ENCODE measurements around the gene GAPT.
A peak's percentile ranks its signal among the peaks of the same experiment; 100 is the strongest.
"Not testable (repeated sequence)": the region's sequence is repeated elsewhere in the genome, so short reads cannot be mapped to it uniquely, and the experiment has no call there.

Gene GAPT

DNA sequence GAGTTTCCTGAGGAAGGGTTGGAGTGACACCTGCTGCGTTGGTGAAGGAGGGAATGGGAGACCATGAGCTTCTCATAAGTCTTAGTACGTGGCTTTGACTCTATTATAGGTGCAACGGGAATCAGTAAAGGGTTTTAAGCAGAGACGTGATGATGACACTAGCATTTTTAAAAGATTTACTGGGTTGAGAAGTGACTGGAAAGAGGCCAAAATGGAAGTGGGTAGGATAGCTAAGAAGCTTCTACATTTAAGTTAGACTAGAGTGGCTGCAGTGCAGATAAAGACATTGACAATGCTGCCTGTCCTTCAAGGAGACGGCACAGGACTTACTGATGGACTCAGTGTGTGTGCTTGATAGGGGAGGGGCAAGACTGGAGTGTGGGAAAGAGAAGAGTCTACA is 6.2 kb downstream of the GAPT start:
- in situ Hi-C loops (cut with MboI; ENCODE audit: low pct_unique_long_range_greater_than_20kb, low sequenced_read_pairs) = loop anchor here (25.0 kb wide), 1 partner anchor 340 kb away; no protein-coding TSS in a partner anchor

DNA sequence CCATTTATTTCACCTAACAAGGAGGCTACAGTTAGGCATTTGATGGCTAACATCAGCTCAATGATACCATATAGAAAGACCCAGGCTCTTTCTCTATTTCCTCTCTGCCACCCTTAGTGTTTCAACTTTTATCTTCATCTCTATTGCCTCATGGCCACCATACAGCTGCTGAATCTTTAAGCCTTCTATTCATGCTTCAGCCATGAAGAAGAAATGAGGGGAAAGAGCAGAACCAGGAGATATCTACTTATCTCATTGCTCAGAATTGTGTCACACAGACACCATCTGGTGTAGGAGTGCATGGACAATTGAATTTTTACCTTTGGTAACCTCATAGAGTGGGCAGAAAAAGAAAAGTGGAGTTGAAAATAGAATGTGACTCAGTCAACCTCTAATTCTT is 6.7 kb downstream of the GAPT start:
- DNase-seq = no peak
- in situ Hi-C loops (cut with MboI; ENCODE audit: low pct_unique_long_range_greater_than_20kb, low sequenced_read_pairs) = loop anchor here (25.0 kb wide), 1 partner anchor 339 kb away; no protein-coding TSS in a partner anchor

More for the DNA sequence above, 6.2 kb downstream of the GAPT start:
- DNase-seq = no peak

DNA sequence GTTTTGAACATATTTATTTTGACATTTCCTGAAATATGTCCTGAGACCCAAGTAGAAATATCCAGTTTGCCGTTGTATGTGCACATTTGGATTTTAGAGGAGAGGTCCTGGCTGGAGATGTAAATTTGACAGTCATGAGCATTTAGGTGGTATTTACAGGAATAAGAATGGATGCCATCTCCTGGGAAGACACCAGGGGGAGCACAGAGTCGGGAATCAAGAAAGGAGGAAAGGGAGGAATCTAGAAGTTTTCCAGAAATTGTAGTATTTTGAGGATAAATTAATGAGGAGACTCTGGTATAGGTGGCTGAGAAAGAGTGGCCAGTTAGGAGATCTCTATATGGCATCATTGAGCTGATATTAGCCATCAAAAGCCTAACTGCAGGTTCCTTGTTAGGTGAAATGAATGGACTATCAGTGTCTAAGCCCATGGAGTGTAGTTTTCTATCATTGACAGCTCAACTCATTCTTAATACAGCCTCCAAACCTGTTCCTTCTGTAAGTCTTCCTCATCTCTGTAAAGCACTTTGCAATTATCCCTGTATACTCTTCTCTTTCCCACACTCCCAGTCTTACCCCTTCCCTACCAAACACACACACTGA is 7.2 kb downstream of the GAPT start:
- peak; percentile 50 for DNase-seq
- in situ Hi-C loops (cut with MboI; ENCODE audit: low pct_unique_long_range_greater_than_20kb, low sequenced_read_pairs) = loop anchor here (25.0 kb wide), 1 partner anchor 339 kb away; no protein-coding TSS in a partner anchor

DNA sequence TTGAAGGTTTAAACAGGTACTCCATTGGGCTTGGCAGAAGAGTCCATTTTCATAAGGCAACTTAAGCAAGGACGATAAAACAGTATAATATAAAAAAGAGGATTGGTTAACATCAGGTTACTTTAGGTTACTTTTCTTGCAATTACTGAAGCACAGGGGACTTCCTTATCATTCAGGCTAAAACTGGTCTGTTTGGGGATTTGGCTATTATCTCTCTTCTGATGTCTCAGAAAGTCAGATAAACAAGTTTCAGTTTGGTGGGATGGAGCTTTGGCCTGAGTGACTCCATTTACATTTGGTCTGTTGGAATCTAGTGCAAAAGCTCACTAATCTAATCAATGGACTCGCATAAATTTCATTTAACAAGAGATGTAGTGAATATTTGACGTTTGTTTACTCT is 8.0 kb downstream of the GAPT start:
- DNase-seq = no peak
- in situ Hi-C loops (cut with MboI; ENCODE audit: low pct_unique_long_range_greater_than_20kb, low sequenced_read_pairs) = loop anchor here (25.0 kb wide), 1 partner anchor 338 kb away; no protein-coding TSS in a partner anchor

DNA sequence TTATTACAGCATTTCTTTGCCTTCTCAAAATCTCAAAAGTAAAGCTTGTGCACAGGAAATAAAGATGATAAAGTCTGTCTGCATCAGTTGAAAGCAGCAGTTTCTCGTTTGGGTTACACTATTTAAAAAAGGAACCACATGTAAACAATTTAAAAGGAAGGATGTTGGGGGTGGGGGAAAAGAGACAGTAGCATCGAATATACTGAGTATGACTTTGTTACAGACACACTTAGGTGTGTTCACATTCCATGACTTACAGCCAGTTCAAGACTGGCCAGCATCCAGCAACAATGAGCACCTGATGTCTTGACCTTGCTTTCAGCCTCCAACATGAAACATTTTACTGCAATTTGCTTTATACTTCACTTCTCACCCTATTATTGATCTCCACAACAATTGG is 8.7 kb downstream of the GAPT start:
- in situ Hi-C loops (cut with MboI; ENCODE audit: low pct_unique_long_range_greater_than_20kb, low sequenced_read_pairs) = loop anchor here (25.0 kb wide), 1 partner anchor 337 kb away; no protein-coding TSS in a partner anchor
- peak; percentile 50 for DNase-seq

DNA sequence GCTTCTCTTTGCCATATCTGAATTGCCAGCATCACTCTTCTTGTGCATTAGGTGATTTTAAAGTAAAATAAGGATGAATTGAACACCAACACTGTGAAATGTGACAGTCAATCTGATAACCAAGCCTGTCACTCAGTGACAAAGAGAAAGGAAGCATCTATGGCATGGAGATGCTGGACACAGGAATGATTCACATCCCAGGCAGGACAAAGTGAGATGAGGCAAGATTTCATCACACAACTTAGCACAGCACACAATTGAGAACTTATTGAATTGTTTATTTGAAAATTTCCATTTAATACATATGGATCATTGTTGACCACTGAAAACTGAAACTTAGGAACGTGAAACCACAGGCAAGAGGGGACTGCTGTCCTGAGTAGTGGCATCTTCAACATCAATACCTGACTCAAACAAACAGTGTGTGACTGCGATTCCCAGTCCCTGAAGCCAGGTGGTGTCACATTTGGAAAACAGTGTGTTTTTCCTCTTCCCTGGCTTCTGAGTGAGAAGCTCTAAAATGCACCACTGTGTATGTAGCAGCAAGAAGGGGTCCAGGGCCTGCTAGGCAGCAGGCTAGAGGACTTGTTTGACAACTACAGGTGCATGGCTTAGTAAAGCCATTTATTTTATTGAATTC is 10.7 kb downstream of the GAPT start:
- DNase-seq = no peak
- in situ Hi-C loops (cut with MboI; ENCODE audit: low pct_unique_long_range_greater_than_20kb, low sequenced_read_pairs) = no loop called here

DNA sequence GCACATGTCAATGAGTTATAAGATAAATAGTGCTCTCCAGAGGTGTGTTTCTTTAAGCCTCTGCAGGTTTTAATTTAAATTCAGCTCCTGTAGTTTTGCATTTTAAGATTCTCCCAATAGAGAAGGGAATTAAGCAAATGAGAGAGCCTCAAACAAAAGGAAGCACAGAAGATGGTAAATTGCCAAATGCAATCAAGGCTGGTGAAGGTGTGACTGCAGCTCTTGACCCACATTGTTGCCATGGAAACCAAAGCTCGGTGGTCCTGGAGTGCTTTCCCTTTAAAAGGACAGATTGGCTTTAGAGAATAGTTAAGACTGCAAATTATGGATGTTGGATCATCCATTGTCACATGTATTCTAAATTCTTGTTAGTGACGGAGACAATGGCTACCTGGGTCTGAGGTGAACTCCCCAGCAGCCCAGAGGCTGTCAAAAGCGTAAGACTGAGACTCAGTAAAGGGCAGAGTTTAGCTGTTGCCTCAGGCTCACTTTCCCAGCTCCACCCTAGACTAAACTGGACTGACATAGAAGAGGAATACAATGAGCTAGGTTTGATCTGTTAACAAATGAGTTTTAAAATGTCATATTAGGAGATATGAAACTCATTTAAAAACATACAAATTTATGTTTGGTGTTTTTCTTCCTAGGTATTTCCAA is 12.3 kb downstream of the GAPT start:
- no peak for DNase-seq
- in situ Hi-C loops (cut with MboI; ENCODE audit: low pct_unique_long_range_greater_than_20kb, low sequenced_read_pairs) = no loop called here

DNA sequence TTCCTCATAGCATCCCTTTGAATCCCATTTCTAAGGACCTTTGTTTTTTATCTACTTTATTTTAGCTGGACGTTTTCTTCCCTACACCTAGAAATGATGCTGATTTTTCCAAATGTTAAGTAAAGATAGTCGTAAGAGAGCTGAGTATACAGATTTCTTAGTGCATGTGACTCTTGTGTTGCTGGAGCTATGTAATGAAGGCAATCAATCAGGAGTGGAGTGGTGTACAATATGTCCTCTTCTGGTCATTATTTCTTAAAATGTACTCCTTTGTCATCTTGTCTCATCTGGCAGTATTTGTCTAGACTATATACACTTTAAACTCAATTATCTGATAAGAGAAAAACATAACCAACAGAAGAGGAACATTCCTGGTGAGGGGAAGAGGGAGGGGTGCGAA is 13.5 kb downstream of the GAPT start:
- in situ Hi-C loops (cut with MboI; ENCODE audit: low pct_unique_long_range_greater_than_20kb, low sequenced_read_pairs) = no loop called here
- DNase-seq = no peak

DNA sequence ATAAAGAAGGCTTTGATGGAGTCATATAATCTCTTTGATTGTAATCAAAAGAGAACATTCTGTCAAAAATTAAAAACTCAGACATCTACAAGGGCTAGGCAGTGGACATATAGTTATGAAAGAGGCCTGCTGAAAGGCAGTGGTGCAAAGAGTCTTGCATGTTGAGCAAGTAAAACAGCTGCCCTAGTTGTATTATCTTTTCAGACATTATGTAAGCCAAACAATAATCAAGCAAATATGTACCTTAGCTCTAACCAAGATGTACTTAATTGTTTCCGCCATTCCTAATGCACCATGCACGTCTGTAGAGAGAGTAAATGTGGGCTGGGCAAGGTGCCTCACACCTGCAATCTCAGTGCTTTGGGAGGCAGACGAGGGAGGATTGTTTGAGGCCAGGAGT is 14.3 kb downstream of the GAPT start:
- DNase-seq = no peak
- in situ Hi-C loops (cut with MboI; ENCODE audit: low pct_unique_long_range_greater_than_20kb, low sequenced_read_pairs) = no loop called here

DNA sequence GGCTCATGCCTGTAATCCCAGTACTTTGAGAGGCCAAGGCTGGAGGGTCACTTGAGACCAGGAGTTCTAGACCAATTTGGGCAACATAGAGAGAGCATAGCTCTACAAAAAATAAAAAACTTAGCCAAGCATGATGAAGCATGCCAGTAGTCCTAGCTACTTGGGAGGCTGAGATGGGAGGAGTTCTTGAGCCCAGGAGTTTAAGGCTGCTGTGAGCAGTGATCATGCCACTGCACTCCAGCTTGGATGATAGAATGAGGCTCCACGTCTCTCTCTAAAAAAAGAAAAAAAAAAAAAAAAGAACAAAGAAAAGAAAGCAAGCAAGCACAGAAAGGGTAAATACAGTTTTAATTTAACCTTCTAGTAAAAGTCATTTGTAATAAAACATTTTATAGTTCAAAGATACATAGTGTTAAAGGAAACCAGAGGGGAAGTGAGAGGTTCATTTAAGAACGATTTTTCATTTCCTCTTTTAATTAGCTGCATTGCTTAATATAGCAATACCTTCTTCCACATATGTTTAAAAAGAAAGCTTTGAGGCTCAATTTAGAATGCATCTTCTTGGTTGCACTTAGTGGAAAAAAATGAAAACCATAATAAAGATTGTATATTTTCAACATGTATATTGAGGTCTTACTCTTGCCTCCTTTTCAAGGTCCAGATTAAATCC is 14.9 kb downstream of the GAPT start:
- peak; percentile 20 for DNase-seq
- in situ Hi-C loops (cut with MboI; ENCODE audit: low pct_unique_long_range_greater_than_20kb, low sequenced_read_pairs) = no loop called here

DNA sequence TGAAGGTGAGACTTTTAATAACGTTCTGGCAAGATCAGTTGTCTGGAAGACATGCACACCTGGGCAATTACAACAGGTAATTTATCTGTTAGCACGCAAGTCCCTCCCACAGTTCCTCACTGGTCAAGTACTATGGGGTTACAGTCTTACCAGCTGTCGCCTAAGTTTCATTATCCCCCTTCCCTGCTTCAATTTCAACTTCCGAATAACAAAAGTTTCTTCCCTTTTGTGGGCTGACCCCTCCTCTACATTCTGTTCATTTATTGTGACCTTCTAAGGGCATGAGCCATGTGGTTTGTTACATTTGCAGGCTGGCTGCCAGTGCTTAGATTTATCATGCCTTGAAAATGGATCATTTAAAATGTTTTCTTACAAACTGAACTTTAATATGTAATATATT is 16.5 kb downstream of the GAPT start:
- DNase-seq = peak; percentile 64
- in situ Hi-C loops (cut with MboI; ENCODE audit: low pct_unique_long_range_greater_than_20kb, low sequenced_read_pairs) = no loop called here

DNA sequence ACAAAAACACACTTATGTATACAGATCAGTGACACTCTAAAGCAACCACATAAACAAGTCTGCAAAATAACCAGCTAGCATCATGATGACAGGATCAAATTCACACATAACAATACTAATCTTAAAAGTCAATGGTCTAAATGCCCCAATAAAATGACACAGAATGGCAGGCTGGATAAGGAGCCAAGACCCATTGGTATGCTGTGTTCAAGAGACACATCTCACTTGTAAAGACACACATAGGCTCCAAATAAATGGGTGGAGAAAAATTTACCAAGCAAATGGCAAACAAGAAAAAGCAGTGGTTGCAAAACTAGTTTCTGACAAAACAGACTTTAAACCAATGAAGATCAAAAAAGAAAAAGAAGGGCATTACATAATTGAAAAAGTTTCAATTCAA is 26.0 kb downstream of the GAPT start:
- in situ Hi-C loops (cut with MboI; ENCODE audit: low pct_unique_long_range_greater_than_20kb, low sequenced_read_pairs) = no loop called here
- DNase-seq = no peak

DNA sequence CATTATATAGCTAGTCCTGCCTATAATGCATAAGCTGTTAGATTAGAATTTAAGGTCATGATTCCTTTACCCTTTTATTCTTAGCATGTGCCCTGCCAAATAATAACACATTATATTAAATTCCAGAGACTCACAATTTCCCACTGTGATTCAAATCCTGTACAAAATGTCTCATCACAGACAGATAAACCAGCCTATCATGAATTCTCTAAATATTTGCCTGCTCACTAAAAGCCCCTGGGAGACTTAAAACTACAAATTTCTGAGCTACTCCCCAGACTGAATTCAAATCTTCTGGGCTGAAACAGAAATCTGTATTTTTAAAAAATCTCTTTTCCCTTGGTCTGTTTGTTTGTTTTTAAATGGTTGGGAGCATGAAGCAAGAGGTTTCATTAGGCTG is 32.7 kb downstream of the GAPT start:
- no peak for DNase-seq
- in situ Hi-C loops (cut with MboI; ENCODE audit: low pct_unique_long_range_greater_than_20kb, low sequenced_read_pairs) = no loop called here

DNA sequence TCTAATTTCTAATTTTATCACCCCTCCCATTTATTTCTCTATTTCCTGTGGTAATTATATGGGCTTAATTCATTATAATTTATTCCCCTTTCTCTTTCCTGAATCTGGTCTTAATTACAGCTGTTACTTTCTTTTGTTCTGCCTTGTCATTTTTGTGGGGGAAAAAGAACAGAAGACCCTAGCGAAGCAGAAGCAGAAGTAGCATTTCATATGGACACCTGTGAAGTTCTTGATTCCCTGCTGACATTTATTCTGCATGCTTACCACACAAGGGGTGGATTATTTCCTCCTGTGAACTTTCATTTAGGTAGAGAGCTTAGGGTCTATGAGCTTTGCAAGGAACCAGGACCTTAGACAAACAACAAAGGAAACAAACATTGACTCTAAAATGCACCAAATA is 33.3 kb downstream of the GAPT start:
- in situ Hi-C loops (cut with MboI; ENCODE audit: low pct_unique_long_range_greater_than_20kb, low sequenced_read_pairs) = no loop called here
- no peak for DNase-seq

DNA sequence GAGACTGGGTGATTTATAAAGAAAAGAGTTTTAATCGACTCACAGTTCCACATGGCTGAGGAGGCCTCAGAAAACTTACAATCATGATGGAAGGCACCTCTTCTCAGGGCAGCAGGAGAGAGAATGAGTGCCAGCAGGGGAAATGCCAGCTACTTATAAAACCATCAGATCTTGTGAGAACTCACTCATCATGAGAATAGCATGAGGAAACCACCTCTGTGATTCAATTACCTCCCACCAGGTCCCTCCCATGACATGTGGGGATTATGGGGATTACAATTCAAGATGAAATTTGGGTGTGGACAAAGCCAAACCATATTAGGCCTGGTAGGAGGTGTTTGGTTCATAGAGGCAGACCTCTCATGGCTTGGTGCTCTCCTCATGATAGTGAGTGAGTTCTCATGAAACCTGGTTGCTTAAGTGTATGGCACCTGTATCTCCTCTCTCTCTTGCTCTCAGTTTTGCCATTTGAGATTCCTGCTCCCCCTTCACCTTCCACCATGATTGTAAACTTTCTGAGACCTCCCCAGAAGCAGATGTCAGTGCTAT is 39.8 kb downstream of the GAPT start:
- in situ Hi-C loops (cut with MboI; ENCODE audit: low pct_unique_long_range_greater_than_20kb, low sequenced_read_pairs) = no loop called here
- no peak for DNase-seq

DNA sequence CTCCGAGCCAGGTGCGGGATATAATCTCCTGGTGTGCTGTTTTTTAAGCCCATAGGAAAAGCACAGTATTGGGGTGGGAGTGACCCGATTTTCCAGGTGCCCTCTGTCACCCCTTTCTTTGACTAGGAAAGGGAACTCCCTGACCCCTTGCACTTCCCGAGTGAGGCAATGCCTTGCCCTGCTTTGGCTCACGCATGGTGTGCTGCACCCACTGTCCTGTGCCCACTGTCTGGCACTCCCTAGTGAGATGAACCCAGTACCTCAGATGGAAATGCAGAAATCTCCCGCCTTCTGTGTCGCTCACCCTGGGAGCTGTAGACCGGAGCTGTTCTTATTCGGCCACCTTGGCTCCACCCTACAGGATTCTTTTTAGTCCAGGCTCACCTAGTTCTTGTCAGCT is 50.7 kb downstream of the GAPT start:
- in situ Hi-C loops (cut with MboI; ENCODE audit: low pct_unique_long_range_greater_than_20kb, low sequenced_read_pairs); DNase-seq: not testable (repeated sequence)

DNA sequence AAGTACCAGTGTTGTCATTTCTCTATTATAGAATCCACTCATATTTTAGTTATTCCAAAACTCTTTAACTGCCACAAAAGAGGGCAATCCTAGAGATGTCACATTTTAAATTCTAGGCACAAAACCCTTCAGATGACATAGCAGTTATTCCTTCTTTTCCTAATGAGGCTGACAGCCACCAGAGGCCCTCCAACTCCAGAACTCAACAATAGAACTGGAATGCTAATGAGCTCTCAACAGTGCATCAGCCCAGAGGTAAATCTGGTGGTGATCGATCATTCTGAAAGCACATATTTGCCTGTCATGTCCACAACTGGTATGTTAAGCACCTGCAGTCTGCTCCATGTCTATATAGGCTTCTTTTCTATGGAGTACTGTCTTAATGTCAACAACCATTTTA is 51.5 kb downstream of the GAPT start:
- in situ Hi-C loops (cut with MboI; ENCODE audit: low pct_unique_long_range_greater_than_20kb, low sequenced_read_pairs) = no loop called here
- no peak for DNase-seq

DNA sequence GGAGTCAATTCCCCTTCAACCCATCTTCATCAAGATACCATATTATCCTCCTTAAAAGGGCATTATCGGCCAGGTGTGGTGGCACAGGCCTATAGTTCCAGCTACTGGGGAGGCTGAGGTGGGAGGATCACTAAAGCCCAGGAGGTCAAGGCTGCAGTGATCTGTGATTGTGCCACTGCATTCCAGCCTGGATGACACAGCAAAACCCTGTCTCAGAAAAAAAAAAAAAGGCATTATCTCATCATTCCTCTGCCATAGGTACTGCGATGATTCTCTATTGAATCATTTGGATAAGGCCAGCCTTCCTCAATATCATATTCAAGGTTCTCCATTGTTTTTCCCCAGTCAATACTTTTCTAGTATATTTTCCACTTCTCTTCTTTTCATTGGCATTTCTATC is 52.5 kb downstream of the GAPT start:
- no peak for DNase-seq
- in situ Hi-C loops (cut with MboI; ENCODE audit: low pct_unique_long_range_greater_than_20kb, low sequenced_read_pairs) = no loop called here

DNA sequence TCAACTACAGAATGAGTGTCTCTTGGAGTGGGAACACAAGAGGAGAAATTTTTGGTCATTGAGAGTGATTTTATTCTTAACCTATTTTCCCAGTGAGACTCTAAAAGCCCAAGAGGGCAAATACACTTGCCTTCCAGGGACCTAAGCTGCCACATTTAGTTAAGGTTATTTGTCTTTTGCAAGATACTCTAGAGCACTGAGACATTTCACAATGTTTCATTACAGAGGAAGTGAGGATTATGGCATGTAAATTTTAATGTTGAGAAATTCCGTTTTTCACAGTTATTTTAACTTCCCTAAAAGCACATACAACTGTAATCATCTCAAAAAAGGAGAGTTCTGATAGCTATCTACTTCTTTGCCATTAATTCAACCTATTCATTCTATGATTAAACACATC is 53.0 kb downstream of the GAPT start:
- in situ Hi-C loops (cut with MboI; ENCODE audit: low pct_unique_long_range_greater_than_20kb, low sequenced_read_pairs) = no loop called here
- DNase-seq = peak; percentile 88

DNA sequence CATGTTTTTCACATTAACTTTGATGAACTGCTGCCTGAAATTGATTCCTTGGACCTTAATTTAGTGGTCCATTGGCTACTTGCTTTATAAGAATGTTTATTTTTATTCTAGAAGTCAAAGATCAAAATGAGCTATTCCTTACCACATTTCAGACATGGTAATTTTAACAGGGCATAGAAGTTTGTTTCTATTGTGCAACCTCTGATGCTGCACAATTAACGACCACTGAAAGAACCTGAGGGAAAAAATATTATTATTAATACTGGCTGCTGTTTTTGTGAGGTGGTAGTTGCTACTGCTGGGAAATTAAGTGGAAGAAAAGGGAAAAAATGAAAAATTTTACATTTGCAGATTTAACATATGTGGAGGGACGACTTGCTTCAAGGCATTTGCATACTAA is 53.7 kb downstream of the GAPT start:
- in situ Hi-C loops (cut with MboI; ENCODE audit: low pct_unique_long_range_greater_than_20kb, low sequenced_read_pairs) = no loop called here
- DNase-seq = no peak

Data from KBM-7 (cell line).